ENCODE data around the gene TSSC4. TPM values are rescaled to one million over a fixed set of nuclear protein-coding genes. Genes with fewer than 3 reads are reported as not detected.

TSSC4 gene
- total and polyA plus RNA-seq, 9 of the 15 experiments (the other 6 are each of a cell fraction or from before 2014, with no cell fraction given): 0.41 to 54.2 (median 11.0) TPM

DNA sequence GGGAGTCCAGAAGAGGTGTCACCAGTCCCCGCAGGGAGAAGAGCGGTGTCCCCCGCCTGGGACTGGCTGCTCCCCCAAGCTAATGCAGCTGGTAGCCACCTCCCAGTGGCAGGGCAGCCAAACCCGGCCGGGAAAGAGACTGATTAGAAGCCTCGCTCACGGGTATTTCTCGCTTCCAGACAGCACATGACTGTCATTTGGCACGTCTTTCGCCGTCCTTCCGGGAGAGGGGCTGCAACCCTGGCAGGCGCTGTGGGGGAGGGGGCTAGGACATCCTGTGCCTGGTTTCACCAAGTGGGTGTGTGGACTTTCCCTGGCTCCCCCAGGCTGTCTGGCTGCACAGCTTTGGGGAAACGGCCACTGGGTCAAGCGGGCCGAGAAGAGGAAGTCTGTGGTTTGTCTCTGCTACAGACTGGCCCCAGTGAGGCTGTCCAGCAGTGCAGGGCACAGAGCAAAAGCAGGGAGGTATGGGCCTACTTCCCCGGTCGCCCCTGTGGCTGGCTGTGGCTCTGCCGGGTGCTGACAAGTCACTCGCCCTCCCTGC, 19.7 kb upstream of the TSSC4 start:
- Histone ChIP-seq H4K20me1 (replicated peaks; ENCODE audit: control insufficient read depth, insufficient read depth, low read length) (peaks cover 57% of the 10 kb centered on the region), H3K9ac (ENCODE audit: insufficient read depth in 1 of 2, low read depth in 2 of 2, low read length in 2 of 2) (no peak overlapping the region), H3K27me3 (ENCODE audit: control insufficient read depth in 2 of 2, insufficient read depth in 2 of 2, low read length in 2 of 2) (no peaks in the 10 kb centered on the region), H3K9me3 (replicated peaks; ENCODE audit: control insufficient read depth, insufficient read depth, low read depth, low read length) (no peaks in the 10 kb centered on the region), H3K9me1 (ENCODE audit: control insufficient read depth, insufficient read depth, low read length) (peaks cover 27% of the 10 kb centered on the region), H3K4me1 (replicated peaks in 1 of 2; ENCODE audit: control insufficient read depth in 2 of 2, insufficient read depth in 2 of 2, low read length in 2 of 2) (peaks cover 20 to 83% of the 10 kb centered on the region in 2 experiments; a peak in 4 of 5 replicates), H3K36me3 (ENCODE audit: control insufficient read depth, insufficient read depth, low read length) (peaks cover 35% of the 10 kb centered on the region; the same call in 2 of the 3 replicates), H3K79me2 (ENCODE audit: control insufficient read depth, insufficient read depth, low read length) (peaks cover 76% of the 10 kb centered on the region), H3K4me3 (no peak overlapping the region), H3K4me2 (ENCODE audit: insufficient read depth, low read length) (no peak overlapping the region), H2AFZ (ENCODE audit: low read depth, low read length) (no peak overlapping the region), H3K27ac (ENCODE audit: extremely low read depth, low read depth, low read length) (no peak overlapping the region)
- ATAC-seq (no peak), DNase-seq (ENCODE audit: extremely low read depth in 1 of 4, low spot score in 3 of 4) (no peak), FAIRE-seq (no peak)
- 95% methylated on average over 16 of the region's 20 CpGs for WGBS (ENCODE audit: insufficient coverage, low coverage, missing lambda C conversion rate)
- in situ Hi-C loops (cut with MboI) (no loop called here), intact Hi-C loops (cut with micrococcal nuclease) (no loop called here)
- POLR2A ChIA-PET: interaction anchor here (0.6 to 1.4 kb wide), 2 partner anchors 19 to 412 kb away, joined by 3 to 9 read pairs; partner anchors contain the start of gene TSSC4
- no TSS peak for BruUV-seq (replicated peaks)
- TF ChIP-seq SNRNP70 (optimal IDR thresholded peaks at IDR 0.05; ENCODE audit: low read depth, low read length) (no peak), SP2 (IDR thresholded peaks at IDR 0.05; ENCODE audit: extremely low read depth, low read depth, low read length, poor library complexity, severe bottlenecking) (no peak), MECOM (CRISPR knock-in tag; IDR thresholded peaks at IDR 0.05) (no peak), HNRNPLL (IDR thresholded peaks at IDR 0.05; ENCODE audit: low read depth, low read length, poor library complexity, severe bottlenecking) (no peak), SPI1 (IDR thresholded peaks at IDR 0.05; ENCODE audit: borderline replicate concordance, low read depth, low read length) (peak; percentile 34; the same call in 1 of the 2 replicates), ZSCAN29 (IDR thresholded peaks at IDR 0.05) (no peak), RBFOX2 (IDR thresholded peaks at IDR 0.05; ENCODE audit: low read depth, low read length) (peak; percentile 47; the same call in 1 of the 2 replicates), KAT2B (IDR thresholded peaks at IDR 0.05; ENCODE audit: low read depth, low read length) (no peak), KLF13 (tag; IDR thresholded peaks at IDR 0.05; ENCODE audit: borderline replicate concordance, low read depth) (no peak), NCOA6 (IDR thresholded peaks at IDR 0.05) (no peak), EP300 (IDR thresholded peaks at IDR 0.05; ENCODE audit: low read length) (no peak), ZNF644 (tag; IDR thresholded peaks at IDR 0.05; ENCODE audit: low read depth) (no peak), MAFF (IDR thresholded peaks at IDR 0.05; ENCODE audit: low read length) (no peak), COPS2 (conservative IDR thresholded peaks at IDR 0.05) (no peak), JUNB (CRISPR knock-in tag; conservative IDR thresholded peaks at IDR 0.05) (no peak), CSDE1 (IDR thresholded peaks at IDR 0.05) (no peak)
- TF ChIP-seq, protein P1, sequence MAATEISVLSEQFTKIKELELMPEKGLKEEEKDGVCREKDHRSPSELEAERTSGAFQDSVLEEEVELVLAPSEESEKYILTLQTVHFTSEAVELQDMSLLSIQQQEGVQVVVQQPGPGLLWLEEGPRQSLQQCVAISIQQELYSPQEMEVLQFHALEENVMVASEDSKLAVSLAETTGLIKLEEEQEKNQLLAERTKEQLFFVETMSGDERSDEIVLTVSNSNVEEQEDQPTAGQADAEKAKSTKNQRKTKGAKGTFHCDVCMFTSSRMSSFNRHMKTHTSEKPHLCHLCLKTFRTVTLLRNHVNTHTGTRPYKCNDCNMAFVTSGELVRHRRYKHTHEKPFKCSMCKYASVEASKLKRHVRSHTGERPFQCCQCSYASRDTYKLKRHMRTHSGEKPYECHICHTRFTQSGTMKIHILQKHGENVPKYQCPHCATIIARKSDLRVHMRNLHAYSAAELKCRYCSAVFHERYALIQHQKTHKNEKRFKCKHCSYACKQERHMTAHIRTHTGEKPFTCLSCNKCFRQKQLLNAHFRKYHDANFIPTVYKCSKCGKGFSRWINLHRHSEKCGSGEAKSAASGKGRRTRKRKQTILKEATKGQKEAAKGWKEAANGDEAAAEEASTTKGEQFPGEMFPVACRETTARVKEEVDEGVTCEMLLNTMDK (IDR thresholded peaks at IDR 0.05; ENCODE audit: borderline replicate concordance, insufficient read depth, low read depth, low read length, poor library complexity, severe bottlenecking): no peak
- TF ChIP-seq, protein P2, sequence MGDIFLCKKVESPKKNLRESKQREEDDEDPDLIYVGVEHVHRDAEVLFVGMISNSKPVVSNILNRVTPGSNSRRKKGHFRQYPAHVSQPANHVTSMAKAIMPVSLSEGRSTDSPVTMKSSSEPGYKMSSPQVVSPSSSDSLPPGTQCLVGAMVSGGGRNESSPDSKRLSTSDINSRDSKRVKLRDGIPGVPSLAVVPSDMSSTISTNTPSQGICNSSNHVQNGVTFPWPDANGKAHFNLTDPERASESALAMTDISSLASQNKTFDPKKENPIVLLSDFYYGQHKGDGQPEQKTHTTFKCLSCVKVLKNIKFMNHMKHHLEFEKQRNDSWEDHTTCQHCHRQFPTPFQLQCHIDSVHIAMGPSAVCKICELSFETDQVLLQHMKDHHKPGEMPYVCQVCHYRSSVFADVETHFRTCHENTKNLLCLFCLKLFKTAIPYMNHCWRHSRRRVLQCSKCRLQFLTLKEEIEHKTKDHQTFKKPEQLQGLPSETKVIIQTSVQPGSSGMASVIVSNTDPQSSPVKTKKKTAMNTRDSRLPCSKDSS (IDR thresholded peaks at IDR 0.05; ENCODE audit: low read depth, partially characterized antibody): no peak
- CTCF ChIA-PET (ENCODE audit: low intra/inter-chr PET ratio): no interaction called here

Data from K562 (cell line).